ENCODE data around the gene CLIC3.

CLIC3 gene

GRCh38 chr9:136958898-136959850 is 37.2 kb downstream of the CLIC3 start:
- TF ChIP-seq ZNF70 (CRISPR knock-in tag; IDR thresholded peaks at IDR 0.05), result no peak
- TF ChIP-seq OSR1 (CRISPR knock-in tag; IDR thresholded peaks at IDR 0.05), result no peak
- no peak for TF ChIP-seq BACH2 (CRISPR knock-in tag; IDR thresholded peaks at IDR 0.05; ENCODE audit: borderline replicate concordance)
- no peak for TF ChIP-seq ARNTL (CRISPR knock-in tag; IDR thresholded peaks at IDR 0.05; ENCODE audit: borderline replicate concordance, low read depth)
- no peak for TF ChIP-seq ESRRG (CRISPR knock-in tag; IDR thresholded peaks at IDR 0.05)
- TF ChIP-seq TCF4 (CRISPR knock-in tag; IDR thresholded peaks at IDR 0.05; ENCODE audit: borderline replicate concordance), result no peak
- TF ChIP-seq, protein P1, sequence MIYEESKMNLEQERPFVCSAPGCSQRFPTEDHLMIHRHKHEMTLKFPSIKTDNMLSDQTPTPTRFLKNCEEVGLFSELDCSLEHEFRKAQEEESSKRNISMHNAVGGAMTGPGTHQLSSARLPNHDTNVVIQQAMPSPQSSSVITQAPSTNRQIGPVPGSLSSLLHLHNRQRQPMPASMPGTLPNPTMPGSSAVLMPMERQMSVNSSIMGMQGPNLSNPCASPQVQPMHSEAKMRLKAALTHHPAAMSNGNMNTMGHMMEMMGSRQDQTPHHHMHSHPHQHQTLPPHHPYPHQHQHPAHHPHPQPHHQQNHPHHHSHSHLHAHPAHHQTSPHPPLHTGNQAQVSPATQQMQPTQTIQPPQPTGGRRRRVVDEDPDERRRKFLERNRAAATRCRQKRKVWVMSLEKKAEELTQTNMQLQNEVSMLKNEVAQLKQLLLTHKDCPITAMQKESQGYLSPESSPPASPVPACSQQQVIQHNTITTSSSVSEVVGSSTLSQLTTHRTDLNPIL (CRISPR knock-in tag; IDR thresholded peaks at IDR 0.05; ENCODE audit: low read depth), result no peak
- no peak for TF ChIP-seq POU6F1 (CRISPR knock-in tag; IDR thresholded peaks at IDR 0.05; ENCODE audit: borderline replicate concordance, low read depth)
- TF ChIP-seq GLIS3 (CRISPR knock-in tag; IDR thresholded peaks at IDR 0.05), result no peak
- TF ChIP-seq, protein P2, sequence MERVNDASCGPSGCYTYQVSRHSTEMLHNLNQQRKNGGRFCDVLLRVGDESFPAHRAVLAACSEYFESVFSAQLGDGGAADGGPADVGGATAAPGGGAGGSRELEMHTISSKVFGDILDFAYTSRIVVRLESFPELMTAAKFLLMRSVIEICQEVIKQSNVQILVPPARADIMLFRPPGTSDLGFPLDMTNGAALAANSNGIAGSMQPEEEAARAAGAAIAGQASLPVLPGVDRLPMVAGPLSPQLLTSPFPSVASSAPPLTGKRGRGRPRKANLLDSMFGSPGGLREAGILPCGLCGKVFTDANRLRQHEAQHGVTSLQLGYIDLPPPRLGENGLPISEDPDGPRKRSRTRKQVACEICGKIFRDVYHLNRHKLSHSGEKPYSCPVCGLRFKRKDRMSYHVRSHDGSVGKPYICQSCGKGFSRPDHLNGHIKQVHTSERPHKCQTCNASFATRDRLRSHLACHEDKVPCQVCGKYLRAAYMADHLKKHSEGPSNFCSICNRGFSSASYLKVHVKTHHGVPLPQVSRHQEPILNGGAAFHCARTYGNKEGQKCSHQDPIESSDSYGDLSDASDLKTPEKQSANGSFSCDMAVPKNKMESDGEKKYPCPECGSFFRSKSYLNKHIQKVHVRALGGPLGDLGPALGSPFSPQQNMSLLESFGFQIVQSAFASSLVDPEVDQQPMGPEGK (CRISPR knock-in tag; IDR thresholded peaks at IDR 0.05; ENCODE audit: borderline replicate concordance), result no peak
- no peak for TF ChIP-seq ZFP3 (CRISPR knock-in tag; IDR thresholded peaks at IDR 0.05)
- no peak for TF ChIP-seq ZNF565 (CRISPR knock-in tag; conservative IDR thresholded peaks at IDR 0.05; ENCODE audit: low read depth)
- no peak for TF ChIP-seq ZC3H10 (CRISPR knock-in tag; IDR thresholded peaks at IDR 0.05)
- no peak for TF ChIP-seq CSRNP3 (CRISPR knock-in tag; IDR thresholded peaks at IDR 0.05)
- no peak for TF ChIP-seq SNAI2 (CRISPR knock-in tag; IDR thresholded peaks at IDR 0.05)
- TF ChIP-seq CSDC2 (CRISPR knock-in tag; IDR thresholded peaks at IDR 0.05), result no peak
- TF ChIP-seq ISL1 (CRISPR knock-in tag; IDR thresholded peaks at IDR 0.05), result no peak
- no peak for TF ChIP-seq ZNF8 (CRISPR knock-in tag; IDR thresholded peaks at IDR 0.05)
- TF ChIP-seq TOX (CRISPR knock-in tag; IDR thresholded peaks at IDR 0.05; ENCODE audit: borderline replicate concordance), result no peak
- no peak for ATAC-seq

GRCh38 chr9:136958473-136958872 is 37.9 kb downstream of the CLIC3 start:
- ATAC-seq, result no peak
- TF ChIP-seq, protein P3, sequence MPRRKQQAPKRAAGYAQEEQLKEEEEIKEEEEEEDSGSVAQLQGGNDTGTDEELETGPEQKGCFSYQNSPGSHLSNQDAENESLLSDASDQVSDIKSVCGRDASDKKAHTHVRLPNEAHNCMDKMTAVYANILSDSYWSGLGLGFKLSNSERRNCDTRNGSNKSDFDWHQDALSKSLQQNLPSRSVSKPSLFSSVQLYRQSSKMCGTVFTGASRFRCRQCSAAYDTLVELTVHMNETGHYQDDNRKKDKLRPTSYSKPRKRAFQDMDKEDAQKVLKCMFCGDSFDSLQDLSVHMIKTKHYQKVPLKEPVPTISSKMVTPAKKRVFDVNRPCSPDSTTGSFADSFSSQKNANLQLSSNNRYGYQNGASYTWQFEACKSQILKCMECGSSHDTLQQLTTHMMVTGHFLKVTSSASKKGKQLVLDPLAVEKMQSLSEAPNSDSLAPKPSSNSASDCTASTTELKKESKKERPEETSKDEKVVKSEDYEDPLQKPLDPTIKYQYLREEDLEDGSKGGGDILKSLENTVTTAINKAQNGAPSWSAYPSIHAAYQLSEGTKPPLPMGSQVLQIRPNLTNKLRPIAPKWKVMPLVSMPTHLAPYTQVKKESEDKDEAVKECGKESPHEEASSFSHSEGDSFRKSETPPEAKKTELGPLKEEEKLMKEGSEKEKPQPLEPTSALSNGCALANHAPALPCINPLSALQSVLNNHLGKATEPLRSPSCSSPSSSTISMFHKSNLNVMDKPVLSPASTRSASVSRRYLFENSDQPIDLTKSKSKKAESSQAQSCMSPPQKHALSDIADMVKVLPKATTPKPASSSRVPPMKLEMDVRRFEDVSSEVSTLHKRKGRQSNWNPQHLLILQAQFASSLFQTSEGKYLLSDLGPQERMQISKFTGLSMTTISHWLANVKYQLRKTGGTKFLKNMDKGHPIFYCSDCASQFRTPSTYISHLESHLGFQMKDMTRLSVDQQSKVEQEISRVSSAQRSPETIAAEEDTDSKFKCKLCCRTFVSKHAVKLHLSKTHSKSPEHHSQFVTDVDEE (CRISPR knock-in tag; IDR thresholded peaks at IDR 0.05), result no peak
- TF ChIP-seq, protein P1 (CRISPR knock-in tag; IDR thresholded peaks at IDR 0.05; ENCODE audit: low read depth), result no peak
- TF ChIP-seq GLIS3 (CRISPR knock-in tag; IDR thresholded peaks at IDR 0.05), result no peak
- no peak for TF ChIP-seq ISL1 (CRISPR knock-in tag; IDR thresholded peaks at IDR 0.05)
- no peak for TF ChIP-seq ZNF8 (CRISPR knock-in tag; IDR thresholded peaks at IDR 0.05)
- TF ChIP-seq PPARA (CRISPR knock-in tag; IDR thresholded peaks at IDR 0.05; ENCODE audit: borderline replicate concordance), result no peak
- no peak for TF ChIP-seq ARNTL (CRISPR knock-in tag; IDR thresholded peaks at IDR 0.05; ENCODE audit: borderline replicate concordance, low read depth)
- TF ChIP-seq ZNF70 (CRISPR knock-in tag; IDR thresholded peaks at IDR 0.05), result no peak
- no peak for TF ChIP-seq ZC3H10 (CRISPR knock-in tag; IDR thresholded peaks at IDR 0.05)
- TF ChIP-seq ESRRG (CRISPR knock-in tag; IDR thresholded peaks at IDR 0.05), result no peak
- TF ChIP-seq POU6F1 (CRISPR knock-in tag; IDR thresholded peaks at IDR 0.05; ENCODE audit: borderline replicate concordance, low read depth), result no peak
- TF ChIP-seq CSRNP3 (CRISPR knock-in tag; IDR thresholded peaks at IDR 0.05), result no peak
- no peak for TF ChIP-seq RARB (CRISPR knock-in tag; IDR thresholded peaks at IDR 0.05)
- TF ChIP-seq SNAI2 (CRISPR knock-in tag; IDR thresholded peaks at IDR 0.05), result no peak
